GM23338 (cell line): ENCODE results near the gene UQCC2. TPM values are rescaled to one million over a fixed set of nuclear protein-coding genes. Genes with fewer than 3 reads are reported as not detected.

Experiments used
- ATAC-seq: fragments of 200-7000 bp; cut with Tn5 transposase; 3 replicates; pipeline ENCODE4 v1.9.1; 2020
- DNase-seq: peaks from one replicate; pipeline ENCODE4 v3.0.0-alpha.2; 2015; ENCODE audit warnings: low spot score
- H2AFZ ChIP-seq: fragments of 200-600 bp; sonication (generic); 2 replicates; pipeline ENCODE4 v1.8.0; 2016; ENCODE audit warnings: antibody characterized with exemption, mild to moderate bottlenecking, moderate library complexity
- H3F3A ChIP-seq: fragments of 200-600 bp; sonication (generic); replicated peaks from 2 replicates; pipeline ENCODE4 v1.8.0; 2017; ENCODE audit warnings: antibody characterized with exemption, mixed run types, low read depth
- H3K27ac ChIP-seq: fragments of 200-600 bp; sonication (generic); 2 replicates; pipeline ENCODE4 v1.6.1; 2016; ENCODE audit warnings: low read depth
- H3K27me3 ChIP-seq: fragments of 200-600 bp; sonication (generic); 2 replicates; pipeline ENCODE4 v1.8.0; 2016; ENCODE audit warnings: mild to moderate bottlenecking, mixed run types, moderate library complexity; ENCODE audit not compliant: insufficient read depth
- H3K36me3 ChIP-seq: fragments of 200-600 bp; sonication (generic); 2 replicates; pipeline ENCODE4 v1.8.0; 2016; ENCODE audit warnings: mild to moderate bottlenecking; ENCODE audit not compliant: insufficient read depth
- H3K4me1 ChIP-seq: fragments of 200-600 bp; sonication (generic); 2 replicates; pipeline ENCODE4 v1.8.0; 2016; ENCODE audit warnings: mild to moderate bottlenecking, moderate library complexity; ENCODE audit not compliant: insufficient read depth
- H3K4me2 ChIP-seq: fragments of 200-600 bp; sonication (generic); 2 replicates; pipeline ENCODE4 v1.7.1; 2017; ENCODE audit warnings: mixed run types
- H3K4me3 ChIP-seq: fragments of 200-600 bp; sonication (generic); 2 replicates; pipeline ENCODE4 v1.6.1; 2016; ENCODE audit warnings: mixed run types
- H3K79me2 ChIP-seq: fragments of 200-600 bp; sonication (generic); replicated peaks from 2 replicates; pipeline ENCODE4 v1.8.0; 2017; ENCODE audit warnings: mild to moderate bottlenecking; ENCODE audit not compliant: insufficient read depth
- H3K9me2 ChIP-seq: fragments of 200-600 bp; sonication (generic); 2 replicates; pipeline ENCODE4 v1.8.0; 2017; ENCODE audit not compliant: insufficient read depth
- H4K20me1 ChIP-seq: fragments of 200-600 bp; sonication (generic); replicated peaks from 2 replicates; pipeline ENCODE4 v1.8.0; 2017; ENCODE audit warnings: mild to moderate bottlenecking; ENCODE audit not compliant: insufficient read depth
- H3K27ac Mint-ChIP-seq: 2 replicates; pipeline ENCODE4 v1.8.0; 2020; ENCODE audit warnings: inconsistent platforms, mild to moderate bottlenecking, moderate library complexity, mixed read lengths
- H3K27me3 Mint-ChIP-seq: 3 replicates; pipeline ENCODE4 v1.8.0; 2022; ENCODE audit warnings: low read depth, mild to moderate bottlenecking, moderate library complexity, mixed read lengths, inconsistent platforms; ENCODE audit not compliant: insufficient read depth, poor library complexity
- H3K36me3 Mint-ChIP-seq: 3 replicates; pipeline ENCODE4 v1.8.0; 2021; ENCODE audit warnings: low read depth, mild to moderate bottlenecking, inconsistent platforms, moderate library complexity, mixed read lengths
- H3K4me1 Mint-ChIP-seq: 3 replicates; pipeline ENCODE4 v1.8.0; 2020; ENCODE audit warnings: mild to moderate bottlenecking, inconsistent platforms, mixed read lengths
- H3K4me3 Mint-ChIP-seq: 3 replicates; pipeline ENCODE4 v1.8.0; 2021; ENCODE audit warnings: moderate library complexity, mild to moderate bottlenecking, inconsistent platforms, mixed read lengths
- H3K9me3 Mint-ChIP-seq: 3 replicates; pipeline ENCODE4 v1.8.0; 2020; ENCODE audit warnings: moderate library complexity, mild to moderate bottlenecking, inconsistent platforms, mixed read lengths
- CREB1 ChIP-seq: fragments of 250-450 bp; sonication (Bioruptor Pico); IDR thresholded peaks from 2 replicates; pipeline ENCODE4 v1.5.0; 2020; ENCODE audit warnings: low read depth, mild to moderate bottlenecking, moderate library complexity
- CTCF ChIP-seq, 2 experiments: fragments of 200-600 bp in 1 of 2; sonication (generic) in 1 of 2; conservative IDR thresholded peaks; 2 replicates each; pipeline versions ENCODE4 v1.5.1 to v1.6.1; 2016 to 2017; ENCODE audit warnings: antibody characterized with exemption in 2 of 2, low read depth in 2 of 2, mild to moderate bottlenecking in 2 of 2, moderate library complexity in 1 of 2
- ETS1 ChIP-seq: IDR thresholded peaks from 2 replicates; pipeline ENCODE4 v1.6.1; 2016; ENCODE audit warnings: antibody characterized with exemption
- EZH2 ChIP-seq: fragments of 200-600 bp; sonication (generic); IDR thresholded peaks from one replicate; pipeline ENCODE4 v1.8.0; 2017; ENCODE audit warnings: antibody characterized with exemption, mild to moderate bottlenecking, low read depth; ENCODE audit not compliant: unreplicated experiment
- EZH2phosphoT487 ChIP-seq: fragments of 200-600 bp; sonication (generic); IDR thresholded peaks from one replicate; pipeline ENCODE4 v1.8.1; 2018; ENCODE audit warnings: antibody characterized with exemption; ENCODE audit not compliant: unreplicated experiment
- POLR2AphosphoS5 ChIP-seq: IDR thresholded peaks from 2 replicates; pipeline ENCODE4 v1.6.1; 2016; ENCODE audit warnings: antibody characterized with exemption, low read depth
- ZNF114 ChIP-seq: fragments of 250-450 bp; sonication (Bioruptor Pico); IDR thresholded peaks from 2 replicates; pipeline ENCODE4 v1.5.0; 2020; ENCODE audit warnings: mild to moderate bottlenecking, moderate library complexity
- ZNF331 ChIP-seq: fragments of 250-450 bp; sonication (Bioruptor Pico); IDR thresholded peaks from 2 replicates; pipeline ENCODE4 v1.5.0; 2020; ENCODE audit warnings: low read depth, mild to moderate bottlenecking, moderate library complexity
- polyA plus RNA-seq: library from polyadenylated mRNA; unstranded; fragments of >200 nt; fragmentation: Nextera tagmentation; extraction: Ambion mirVana; gene quantifications from 2 replicates; pipeline ENCODE4 v1.2.1, GENCODE V29; 2016
- total RNA-seq: library from RNA; depleted of rRNA; stranded (reverse); fragments of >200 nt; shearing (Covaris generic); gene quantifications from 2 replicates; pipeline ENCODE4 v1.2.3, GENCODE V29; 2014
- TF ChIP-seq, protein P1 (sequence below): fragments of 250-450 bp; sonication (Bioruptor Pico); IDR thresholded peaks from 2 replicates; pipeline ENCODE4 v1.5.0; 2020; ENCODE audit warnings: mild to moderate bottlenecking, moderate library complexity

UQCC2 gene
- total and polyA plus RNA-seq, 2 experiments from 2014 or later: 48.9 to 379 TPM

DNA sequence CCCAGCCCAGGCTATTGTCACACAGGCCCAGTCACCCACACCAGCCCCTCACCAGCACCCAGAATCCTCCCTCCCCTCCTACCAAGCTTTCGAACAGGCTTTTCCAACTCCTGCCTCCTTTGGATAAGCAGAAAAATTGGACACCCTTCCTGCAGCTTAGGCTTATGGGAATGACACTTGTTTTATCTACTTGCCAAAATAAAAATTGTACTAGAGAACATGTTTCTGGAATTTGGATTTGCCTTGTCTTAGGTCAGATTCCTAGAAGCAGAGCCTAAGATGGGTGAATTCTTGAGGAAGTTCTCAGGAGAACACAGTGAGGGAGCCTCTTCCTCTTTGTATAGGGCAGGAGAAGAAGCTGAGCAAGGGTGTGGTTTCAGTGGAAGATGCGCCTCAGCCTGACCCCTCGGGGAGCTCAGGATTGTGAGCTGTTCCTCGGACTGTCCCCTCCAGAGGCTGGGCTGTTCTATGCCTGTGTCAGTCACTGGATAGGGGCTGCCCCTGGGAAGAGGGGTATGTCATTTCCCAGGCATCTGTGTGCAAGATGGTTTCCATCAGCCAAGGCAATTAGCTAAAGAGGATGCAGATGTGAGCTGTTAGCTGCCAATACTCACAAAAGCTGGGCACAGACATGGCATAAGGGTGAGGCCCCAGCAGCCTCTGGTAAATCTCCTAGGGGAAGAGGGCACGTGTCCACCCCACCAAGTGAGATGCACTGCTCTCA, 56.5 kb downstream of the UQCC2 start:
- H3K4me3 Mint-ChIP-seq: no peak overlapping the region

GRCh38 chr6:33652002-33652401, 59.5 kb downstream of the UQCC2 start:
- no peak for DNase-seq
- H3F3A ChIP-seq: no peaks in the 10 kb centered on the region
- no peak overlapping the region for H3K27ac ChIP-seq
- no peaks in the 10 kb centered on the region for H3K9me2 ChIP-seq
- no peak overlapping the region for H3K4me3 Mint-ChIP-seq
- no peaks in the 10 kb centered on the region for H3K79me2 ChIP-seq
- no peak overlapping the region for H3K27ac Mint-ChIP-seq
- H3K4me3 ChIP-seq: no peak overlapping the region
- H3K27me3 Mint-ChIP-seq: peaks cover 9% of the 10 kb centered on the region
- H4K20me1 ChIP-seq: no peaks in the 10 kb centered on the region; the same call in 1 of the 2 replicates
- ATAC-seq: no peak
- H2AFZ ChIP-seq: no peak overlapping the region
- H3K4me2 ChIP-seq: no peak overlapping the region
- no peaks in the 10 kb centered on the region; the same call in 1 of the 3 replicates for H3K36me3 Mint-ChIP-seq
- no peaks in the 10 kb centered on the region for H3K36me3 ChIP-seq
- H3K4me1 ChIP-seq: no peaks in the 10 kb centered on the region
- H3K4me1 Mint-ChIP-seq: peaks cover 12% of the 10 kb centered on the region
- no peaks in the 10 kb centered on the region for H3K27me3 ChIP-seq
- no peaks in the 10 kb centered on the region for H3K9me3 Mint-ChIP-seq
- TF ChIP-seq ZNF114 (CRISPR knock-in tag) (no peak), EZH2phosphoT487 (no peak), EZH2 (no peak), CREB1 (CRISPR knock-in tag) (no peak), CTCF (conservative IDR thresholded peaks at IDR 0.05; ENCODE audit: low read depth in 2 of 2) (no peak), ETS1 (no peak)
- TF ChIP-seq, protein P1, sequence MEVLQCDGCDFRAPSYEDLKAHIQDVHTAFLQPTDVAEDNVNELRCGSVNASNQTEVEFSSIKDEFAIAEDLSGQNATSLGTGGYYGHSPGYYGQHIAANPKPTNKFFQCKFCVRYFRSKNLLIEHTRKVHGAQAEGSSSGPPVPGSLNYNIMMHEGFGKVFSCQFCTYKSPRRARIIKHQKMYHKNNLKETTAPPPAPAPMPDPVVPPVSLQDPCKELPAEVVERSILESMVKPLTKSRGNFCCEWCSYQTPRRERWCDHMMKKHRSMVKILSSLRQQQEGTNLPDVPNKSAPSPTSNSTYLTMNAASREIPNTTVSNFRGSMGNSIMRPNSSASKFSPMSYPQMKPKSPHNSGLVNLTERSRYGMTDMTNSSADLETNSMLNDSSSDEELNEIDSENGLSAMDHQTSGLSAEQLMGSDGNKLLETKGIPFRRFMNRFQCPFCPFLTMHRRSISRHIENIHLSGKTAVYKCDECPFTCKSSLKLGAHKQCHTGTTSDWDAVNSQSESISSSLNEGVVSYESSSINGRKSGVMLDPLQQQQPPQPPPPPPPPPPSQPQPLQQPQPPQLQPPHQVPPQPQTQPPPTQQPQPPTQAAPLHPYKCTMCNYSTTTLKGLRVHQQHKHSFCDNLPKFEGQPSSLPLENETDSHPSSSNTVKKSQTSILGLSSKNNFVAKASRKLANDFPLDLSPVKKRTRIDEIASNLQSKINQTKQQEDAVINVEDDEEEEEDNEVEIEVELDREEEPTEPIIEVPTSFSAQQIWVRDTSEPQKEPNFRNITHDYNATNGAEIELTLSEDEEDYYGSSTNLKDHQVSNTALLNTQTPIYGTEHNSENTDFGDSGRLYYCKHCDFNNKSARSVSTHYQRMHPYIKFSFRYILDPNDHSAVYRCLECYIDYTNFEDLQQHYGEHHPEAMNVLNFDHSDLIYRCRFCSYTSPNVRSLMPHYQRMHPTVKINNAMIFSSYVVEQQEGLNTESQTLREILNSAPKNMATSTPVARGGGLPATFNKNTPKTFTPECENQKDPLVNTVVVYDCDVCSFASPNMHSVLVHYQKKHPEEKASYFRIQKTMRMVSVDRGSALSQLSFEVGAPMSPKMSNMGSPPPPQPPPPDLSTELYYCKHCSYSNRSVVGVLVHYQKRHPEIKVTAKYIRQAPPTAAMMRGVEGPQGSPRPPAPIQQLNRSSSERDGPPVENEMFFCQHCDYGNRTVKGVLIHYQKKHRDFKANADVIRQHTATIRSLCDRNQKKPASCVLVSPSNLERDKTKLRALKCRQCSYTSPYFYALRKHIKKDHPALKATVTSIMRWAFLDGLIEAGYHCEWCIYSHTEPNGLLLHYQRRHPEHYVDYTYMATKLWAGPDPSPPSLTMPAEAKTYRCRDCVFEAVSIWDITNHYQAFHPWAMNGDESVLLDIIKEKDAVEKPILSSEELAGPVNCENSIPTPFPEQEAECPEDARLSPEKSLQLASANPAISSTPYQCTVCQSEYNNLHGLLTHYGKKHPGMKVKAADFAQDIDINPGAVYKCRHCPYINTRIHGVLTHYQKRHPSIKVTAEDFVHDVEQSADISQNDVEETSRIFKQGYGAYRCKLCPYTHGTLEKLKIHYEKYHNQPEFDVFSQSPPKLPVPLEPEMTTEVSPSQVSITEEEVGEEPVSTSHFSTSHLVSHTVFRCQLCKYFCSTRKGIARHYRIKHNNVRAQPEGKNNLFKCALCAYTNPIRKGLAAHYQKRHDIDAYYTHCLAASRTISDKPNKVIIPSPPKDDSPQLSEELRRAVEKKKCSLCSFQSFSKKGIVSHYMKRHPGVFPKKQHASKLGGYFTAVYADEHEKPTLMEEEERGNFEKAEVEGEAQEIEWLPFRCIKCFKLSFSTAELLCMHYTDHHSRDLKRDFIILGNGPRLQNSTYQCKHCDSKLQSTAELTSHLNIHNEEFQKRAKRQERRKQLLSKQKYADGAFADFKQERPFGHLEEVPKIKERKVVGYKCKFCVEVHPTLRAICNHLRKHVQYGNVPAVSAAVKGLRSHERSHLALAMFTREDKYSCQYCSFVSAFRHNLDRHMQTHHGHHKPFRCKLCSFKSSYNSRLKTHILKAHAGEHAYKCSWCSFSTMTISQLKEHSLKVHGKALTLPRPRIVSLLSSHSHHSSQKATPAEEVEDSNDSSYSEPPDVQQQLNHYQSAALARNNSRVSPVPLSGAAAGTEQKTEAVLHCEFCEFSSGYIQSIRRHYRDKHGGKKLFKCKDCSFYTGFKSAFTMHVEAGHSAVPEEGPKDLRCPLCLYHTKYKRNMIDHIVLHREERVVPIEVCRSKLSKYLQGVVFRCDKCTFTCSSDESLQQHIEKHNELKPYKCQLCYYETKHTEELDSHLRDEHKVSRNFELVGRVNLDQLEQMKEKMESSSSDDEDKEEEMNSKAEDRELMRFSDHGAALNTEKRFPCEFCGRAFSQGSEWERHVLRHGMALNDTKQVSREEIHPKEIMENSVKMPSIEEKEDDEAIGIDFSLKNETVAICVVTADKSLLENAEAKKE (CRISPR knock-in tag): no peak

More for the DNA sequence above, 56.5 kb downstream of the UQCC2 start:
- TF ChIP-seq ETS1 (no peak), CREB1 (CRISPR knock-in tag) (no peak), POLR2AphosphoS5 (no peak), ZNF331 (CRISPR knock-in tag) (no peak)
- Mint-ChIP-seq H3K27me3 (peaks cover 16% of the 10 kb centered on the region), H3K4me1 (peaks cover 23% of the 10 kb centered on the region), H3K27ac (0 out of 2 replicates have a peak overlapping the region, but pooled peaks have one; percentile 66), H3K9me3 (no peaks in the 10 kb centered on the region), H3K36me3 (no peaks in the 10 kb centered on the region; the same call in 2 of the 3 replicates)
- Histone ChIP-seq H3K4me2 (no peak overlapping the region), H4K20me1 (no peaks in the 10 kb centered on the region; the same call in 1 of the 2 replicates), H3K9me2 (no peaks in the 10 kb centered on the region), H3K27me3 (no peaks in the 10 kb centered on the region), H3K79me2 (no peaks in the 10 kb centered on the region), H3K27ac (no peak overlapping the region), H3F3A (no peaks in the 10 kb centered on the region), H3K36me3 (no peaks in the 10 kb centered on the region), H2AFZ (no peak overlapping the region), H3K4me3 (no peak overlapping the region), H3K4me1 (no peaks in the 10 kb centered on the region)
- no peak for DNase-seq
- ATAC-seq: no peak
